Osteoblast (primary cell): ENCODE results near the gene SPTLC2. TPM values are rescaled to one million over a fixed set of nuclear protein-coding genes. Genes with fewer than 3 reads are reported as not detected.

Experiments
- DNase-seq: peaks from one replicate; pipeline ENCODE4 v3.0.0; 2011; ENCODE audit warnings: low spot score, mixed read lengths; ENCODE audit not compliant: insufficient read length; ENCODE audit errors: missing footprints
- H2AFZ ChIP-seq: 2 replicates; pipeline ENCODE4 v1.6.0; 2011; ENCODE audit warnings: mild to moderate bottlenecking, low read length
- H3K27ac ChIP-seq: 2 replicates; pipeline ENCODE4 v1.5.1; 2011; ENCODE audit warnings: mild to moderate bottlenecking, low read depth, low read length, moderate library complexity
- H3K27me3 ChIP-seq: 2 replicates; pipeline ENCODE4 v1.6.0; 2012; ENCODE audit warnings: mild to moderate bottlenecking, control low read depth, inconsistent platforms, low read length, moderate library complexity; ENCODE audit not compliant: insufficient read depth
- H3K36me3 ChIP-seq: 2 replicates; pipeline ENCODE4 v1.5.1; 2011; ENCODE audit warnings: mild to moderate bottlenecking, low read length, control low read depth, moderate library complexity; ENCODE audit not compliant: insufficient read depth
- H3K4me1 ChIP-seq: 2 replicates; pipeline ENCODE4 v1.5.1; 2011; ENCODE audit warnings: mild to moderate bottlenecking, low read length, control low read depth, moderate library complexity; ENCODE audit not compliant: insufficient read depth
- H3K4me2 ChIP-seq: 2 replicates; pipeline ENCODE4 v1.6.0; 2011; ENCODE audit warnings: mild to moderate bottlenecking, low read length; ENCODE audit not compliant: insufficient read depth
- H3K4me3 ChIP-seq: fragments of 200-600 bp; sonication (generic); 3 replicates; pipeline ENCODE4 v1.5.1; 2012; ENCODE audit warnings: mild to moderate bottlenecking, low read length, inconsistent platforms; ENCODE audit not compliant: insufficient read depth
- H3K79me2 ChIP-seq: 2 replicates; pipeline ENCODE4 v1.6.0; 2012; ENCODE audit warnings: mild to moderate bottlenecking, low read length, control low read depth, inconsistent platforms; ENCODE audit not compliant: insufficient read depth
- H3K9me3 ChIP-seq: 2 replicates; pipeline ENCODE4 v1.5.1; 2011; ENCODE audit warnings: low read depth, low read length, control low read depth
- H4K20me1 ChIP-seq: 2 replicates; pipeline ENCODE4 v1.6.0; 2012; ENCODE audit warnings: mild to moderate bottlenecking, low read length, control low read depth; ENCODE audit not compliant: insufficient read depth
- CTCF ChIP-seq: IDR thresholded peaks from 2 replicates; pipeline ENCODE4 v1.5.1; 2011; ENCODE audit warnings: mild to moderate bottlenecking, low read depth, low read length, moderate library complexity; ENCODE audit errors: extremely low read depth
- total RNA-seq: library from RNA; depleted of rRNA; stranded (reverse); fragments of >200 nt; gene quantifications from 2 replicates; pipeline ENCODE4 v1.2.3, GENCODE V29; 2012

The SPTLC2 gene
- total RNA-seq, 1 donor = 59.0 TPM

- H4K20me1 ChIP-seq = no peaks in the 10 kb centered on the region
- H2AFZ ChIP-seq = no peak overlapping the region
- no peaks in the 10 kb centered on the region for H3K27me3 ChIP-seq
- no peak for TF ChIP-seq CTCF
- no peak overlapping the region for H3K4me3 ChIP-seq
- H3K9me3 ChIP-seq = no peaks in the 10 kb centered on the region
- H3K36me3 ChIP-seq = no peaks in the 10 kb centered on the region
- H3K4me2 ChIP-seq = no peak overlapping the region
- DNase-seq = no peak
- peaks cover 8% of the 10 kb centered on the region for H3K4me1 ChIP-seq
- H3K27ac ChIP-seq = no peak overlapping the region
- H3K79me2 ChIP-seq = no peaks in the 10 kb centered on the region
Measured at GRCh38 chr14:77648520-77649200, 32.2 kb upstream of the SPTLC2 start.

GRCh38 chr14:77647853-77648252 is 31.4 kb upstream of the SPTLC2 start:
- H3K36me3 ChIP-seq = no peaks in the 10 kb centered on the region
- H3K4me3 ChIP-seq = no peak overlapping the region
- no peak overlapping the region for H2AFZ ChIP-seq
- no peaks in the 10 kb centered on the region for H3K27me3 ChIP-seq
- no peak for DNase-seq
- H3K4me2 ChIP-seq = no peak overlapping the region
- H3K4me1 ChIP-seq = peaks cover 8% of the 10 kb centered on the region
- H3K9me3 ChIP-seq = no peaks in the 10 kb centered on the region
- no peak overlapping the region for H3K27ac ChIP-seq
- H3K79me2 ChIP-seq = no peaks in the 10 kb centered on the region
- H4K20me1 ChIP-seq = no peaks in the 10 kb centered on the region
- TF ChIP-seq CTCF = no peak

- Histone ChIP-seq H4K20me1 (no peaks in the 10 kb centered on the region), H3K27me3 (no peaks in the 10 kb centered on the region), H3K4me2 (no peak overlapping the region), H3K79me2 (no peaks in the 10 kb centered on the region), H3K36me3 (no peaks in the 10 kb centered on the region), H2AFZ (no peak overlapping the region), H3K4me1 (peaks cover 14% of the 10 kb centered on the region), H3K4me3 (no peak overlapping the region), H3K9me3 (no peaks in the 10 kb centered on the region), H3K27ac (no peak overlapping the region)
- no peak for TF ChIP-seq CTCF
- no peak for DNase-seq
Measured at GRCh38 chr14:77646907-77647306, 30.5 kb upstream of the SPTLC2 start.

- no peak overlapping the region for H3K27ac ChIP-seq
- H3K4me3 ChIP-seq = no peak overlapping the region
- no peak overlapping the region for H3K4me2 ChIP-seq
- no peaks in the 10 kb centered on the region for H3K9me3 ChIP-seq
- H3K36me3 ChIP-seq = no peaks in the 10 kb centered on the region
- no peak for DNase-seq
- no peaks in the 10 kb centered on the region for H3K79me2 ChIP-seq
- H4K20me1 ChIP-seq = no peaks in the 10 kb centered on the region
- H3K27me3 ChIP-seq = no peaks in the 10 kb centered on the region
- H3K4me1 ChIP-seq = peaks cover 23% of the 10 kb centered on the region
- TF ChIP-seq CTCF = no peak
- H2AFZ ChIP-seq = no peak overlapping the region
Measured at GRCh38 chr14:77645520-77646230, 29.2 kb upstream of the SPTLC2 start.
